ENCODE data around the gene SCD.

Gene SCD

GRCh38 chr10:100377830-100378229, 30.8 kb downstream of the SCD start:
- in situ Hi-C loops (cut with HindIII; ENCODE audit: low sequenced_read_pairs), result no loop called here
- DNase-seq (ENCODE audit: low read depth), result no peak
- TF ChIP-seq, protein P1, sequence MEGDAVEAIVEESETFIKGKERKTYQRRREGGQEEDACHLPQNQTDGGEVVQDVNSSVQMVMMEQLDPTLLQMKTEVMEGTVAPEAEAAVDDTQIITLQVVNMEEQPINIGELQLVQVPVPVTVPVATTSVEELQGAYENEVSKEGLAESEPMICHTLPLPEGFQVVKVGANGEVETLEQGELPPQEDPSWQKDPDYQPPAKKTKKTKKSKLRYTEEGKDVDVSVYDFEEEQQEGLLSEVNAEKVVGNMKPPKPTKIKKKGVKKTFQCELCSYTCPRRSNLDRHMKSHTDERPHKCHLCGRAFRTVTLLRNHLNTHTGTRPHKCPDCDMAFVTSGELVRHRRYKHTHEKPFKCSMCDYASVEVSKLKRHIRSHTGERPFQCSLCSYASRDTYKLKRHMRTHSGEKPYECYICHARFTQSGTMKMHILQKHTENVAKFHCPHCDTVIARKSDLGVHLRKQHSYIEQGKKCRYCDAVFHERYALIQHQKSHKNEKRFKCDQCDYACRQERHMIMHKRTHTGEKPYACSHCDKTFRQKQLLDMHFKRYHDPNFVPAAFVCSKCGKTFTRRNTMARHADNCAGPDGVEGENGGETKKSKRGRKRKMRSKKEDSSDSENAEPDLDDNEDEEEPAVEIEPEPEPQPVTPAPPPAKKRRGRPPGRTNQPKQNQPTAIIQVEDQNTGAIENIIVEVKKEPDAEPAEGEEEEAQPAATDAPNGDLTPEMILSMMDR (IDR thresholded peaks at IDR 0.05; ENCODE audit: low read depth, low read length, missing control alignments), result no peak

DNA sequence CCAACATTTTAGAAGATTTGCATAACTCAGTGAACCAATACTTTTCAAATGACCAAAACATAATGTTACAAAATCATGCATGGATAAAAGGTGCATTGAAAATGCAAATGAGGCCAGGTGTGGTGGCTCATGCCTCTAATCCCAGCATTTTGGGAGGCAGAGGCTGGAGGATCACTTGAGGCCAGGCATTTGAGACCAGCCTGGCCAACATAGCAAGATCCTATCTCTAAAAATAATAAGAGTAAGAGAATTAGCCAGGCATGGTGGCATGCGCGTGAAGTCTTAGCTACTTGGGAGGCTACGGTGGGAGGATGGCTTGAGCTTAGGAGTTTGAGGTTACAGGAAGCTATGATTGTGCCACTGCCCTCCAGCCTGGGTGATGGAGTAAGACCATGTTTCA, 33.4 kb downstream of the SCD start:
- no peak for DNase-seq (ENCODE audit: low read depth)
- in situ Hi-C loops (cut with HindIII; ENCODE audit: low sequenced_read_pairs), result no loop called here
- TF ChIP-seq, protein P1 (IDR thresholded peaks at IDR 0.05; ENCODE audit: low read depth, low read length, missing control alignments), result no peak

More at GRCh38 chr10:100377830-100378229, 30.8 kb downstream of the SCD start:
- no peak overlapping the region for H3K4me3 ChIP-seq (ENCODE audit: low read depth, low read length)

DNA sequence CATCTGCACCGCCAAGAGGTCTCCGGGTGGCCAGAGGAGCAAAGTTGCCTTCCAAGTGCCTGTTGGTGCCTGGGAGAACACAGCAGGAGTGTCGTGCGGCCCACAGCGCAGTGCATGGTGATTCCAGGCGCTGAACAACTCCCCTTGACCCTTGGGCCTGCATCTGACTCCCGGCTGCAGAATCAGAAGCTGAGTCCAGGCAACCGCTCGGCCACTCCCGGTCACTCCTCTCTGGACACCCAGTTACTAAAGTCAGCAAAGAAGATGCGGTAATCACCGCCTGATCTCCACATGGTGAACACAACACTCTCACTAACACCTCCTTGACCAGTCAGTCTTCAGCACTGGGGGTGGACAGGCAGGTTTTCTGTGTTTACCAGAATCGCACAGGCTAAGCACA, 35.5 kb downstream of the SCD start:
- no peak overlapping the region for H3K4me3 ChIP-seq (ENCODE audit: low read depth, low read length)
- in situ Hi-C loops (cut with HindIII; ENCODE audit: low sequenced_read_pairs), result no loop called here
- TF ChIP-seq, protein P1 (IDR thresholded peaks at IDR 0.05; ENCODE audit: low read depth, low read length, missing control alignments), result no peak
- no peak for DNase-seq (ENCODE audit: low read depth)

More for the DNA sequence above, 33.4 kb downstream of the SCD start:
- no peak overlapping the region for H3K4me3 ChIP-seq (ENCODE audit: low read depth, low read length)

DNA sequence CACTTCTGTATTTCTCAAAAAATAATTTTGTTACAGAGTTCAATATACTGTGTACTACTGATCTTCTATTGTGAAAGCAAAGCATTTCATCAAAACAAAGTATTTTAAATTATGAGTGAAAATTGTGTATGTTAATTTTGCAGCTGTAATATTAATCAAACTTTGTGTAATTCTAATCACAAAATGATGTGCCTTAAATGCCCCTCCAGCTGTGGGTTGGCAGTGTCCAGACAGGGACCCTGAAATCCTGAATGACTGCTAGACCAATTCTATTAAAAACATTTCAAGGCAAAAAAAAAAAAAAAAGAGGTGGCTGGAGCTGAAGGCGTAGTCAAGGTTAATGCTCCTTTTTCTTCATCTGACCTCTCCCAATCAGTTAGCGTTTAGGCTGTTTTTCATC, 36.2 kb downstream of the SCD start:
- in situ Hi-C loops (cut with HindIII; ENCODE audit: low sequenced_read_pairs), result no loop called here
- no peak overlapping the region for H3K4me3 ChIP-seq (ENCODE audit: low read depth, low read length)
- TF ChIP-seq, protein P1 (IDR thresholded peaks at IDR 0.05; ENCODE audit: low read depth, low read length, missing control alignments), result no peak
- no peak for DNase-seq (ENCODE audit: low read depth)

GRCh38 chr10:100391163-100392002, 44.4 kb downstream of the SCD start:
- TF ChIP-seq, protein P1 (IDR thresholded peaks at IDR 0.05; ENCODE audit: low read depth, low read length, missing control alignments), result no peak
- no peak overlapping the region for H3K4me3 ChIP-seq (ENCODE audit: low read depth, low read length)
- in situ Hi-C loops (cut with HindIII; ENCODE audit: low sequenced_read_pairs), result no loop called here
- no peak for DNase-seq (ENCODE audit: low read depth)

DNA sequence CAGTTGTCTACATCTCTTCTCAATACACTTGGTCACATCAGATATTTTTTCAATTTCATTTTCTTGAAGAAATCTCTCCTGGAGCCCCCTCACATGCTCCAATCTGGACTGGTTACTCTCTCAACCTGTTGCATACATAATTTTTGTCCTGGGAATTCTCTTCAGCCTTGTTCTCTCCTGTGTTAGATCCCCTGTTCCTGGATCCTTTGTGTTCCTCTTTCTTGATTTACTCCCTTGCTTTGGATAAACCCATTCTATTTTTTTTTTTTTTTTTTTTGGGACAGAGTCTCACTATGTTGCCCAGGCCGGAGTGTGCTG, 45.6 kb downstream of the SCD start:
- H3K4me3 ChIP-seq (ENCODE audit: low read depth, low read length), result no peak overlapping the region
- DNase-seq (ENCODE audit: low read depth), result no peak
- in situ Hi-C loops (cut with HindIII; ENCODE audit: low sequenced_read_pairs), result no loop called here
- TF ChIP-seq, protein P1 (IDR thresholded peaks at IDR 0.05; ENCODE audit: low read depth, low read length, missing control alignments), result no peak

All from astrocyte of the cerebellum (primary cell).